ENCODE results near the gene USP7. TPM values are rescaled to one million over a fixed set of nuclear protein-coding genes. Genes with fewer than 3 reads are reported as not detected.

The USP7 gene
- total RNA-seq, 2 experiments from 2014 or later: 46.4 to 127 TPM

- DNase-seq (ENCODE audit: low spot score): no peak
- Histone ChIP-seq H3K4me1 (ENCODE audit: insufficient read depth, low read length, poor library complexity, severe bottlenecking) (peaks cover 19% of the 10 kb centered on the region), H3K27ac (ENCODE audit: low read depth, low read length, poor library complexity, severe bottlenecking) (no peak overlapping the region), H2AFZ (ENCODE audit: low read length) (no peak overlapping the region), H3K36me3 (ENCODE audit: insufficient read depth, low read length) (peaks cover 87% of the 10 kb centered on the region), H3K4me3 (ENCODE audit: low read depth, low read length, poor library complexity, severe bottlenecking) (no peak overlapping the region), H3K4me2 (ENCODE audit: low read length) (no peak overlapping the region), H3K9me2 (ENCODE audit: insufficient read depth, low read length) (no peaks in the 10 kb centered on the region), H3K79me2 (ENCODE audit: insufficient read depth, low read depth, low read length) (peaks cover 57% of the 10 kb centered on the region), H4K20me1 (ENCODE audit: insufficient read depth, low read length) (0 out of 2 replicates have a peak, but pooled peaks cover 20% of the 10 kb centered on the region), H3K9me3 (ENCODE audit: low read length) (no peaks in the 10 kb centered on the region)
- intact Hi-C loops (cut with micrococcal nuclease; ENCODE audit: unreplicated experiment): no loop called here
- ChIA-PET CTCF (ENCODE audit: unreplicated experiment) (no interaction called here), POLR2A (interaction anchor here (1.6 kb wide), 1 partner anchor 9 kb away, joined by 5 read pairs; the partner anchor contains the start of gene CARHSP1)
- no TSS peak for BruUV-seq (replicated peaks)
- TF ChIP-seq CTCF (conservative IDR thresholded peaks at IDR 0.05; ENCODE audit: low read length) (no peak), EZH2phosphoT487 (IDR thresholded peaks at IDR 0.05; ENCODE audit: borderline replicate concordance, low read depth, low read length) (no peak)
Measured at GRCh38 chr16:8859913-8860881, 103.5 kb downstream of the USP7 start.

- Histone ChIP-seq H4K20me1 (ENCODE audit: insufficient read depth, low read length) (0 out of 2 replicates have a peak, but pooled peaks cover 12% of the 10 kb centered on the region), H3K79me2 (ENCODE audit: insufficient read depth, low read depth, low read length) (peaks cover 48% of the 10 kb centered on the region), H3K4me3 (ENCODE audit: low read depth, low read length, poor library complexity, severe bottlenecking) (no peak overlapping the region), H3K9me3 (ENCODE audit: low read length) (no peaks in the 10 kb centered on the region), H3K4me2 (ENCODE audit: low read length) (no peak overlapping the region), H3K9me2 (ENCODE audit: insufficient read depth, low read length) (no peaks in the 10 kb centered on the region), H3K27ac (ENCODE audit: low read depth, low read length, poor library complexity, severe bottlenecking) (no peak overlapping the region), H3K4me1 (ENCODE audit: insufficient read depth, low read length, poor library complexity, severe bottlenecking) (peaks cover 12% of the 10 kb centered on the region), H2AFZ (ENCODE audit: low read length) (no peak overlapping the region), H3K36me3 (ENCODE audit: insufficient read depth, low read length) (peaks cover 88% of the 10 kb centered on the region)
- no peak for DNase-seq (ENCODE audit: low spot score)
- BruUV-seq (replicated peaks): no TSS peak
- intact Hi-C loops (cut with micrococcal nuclease; ENCODE audit: unreplicated experiment): no loop called here
- no peak for TF ChIP-seq EZH2phosphoT487 (IDR thresholded peaks at IDR 0.05; ENCODE audit: borderline replicate concordance, low read depth, low read length)
- no peak for TF ChIP-seq CTCF (conservative IDR thresholded peaks at IDR 0.05; ENCODE audit: low read length)
- CTCF ChIA-PET (ENCODE audit: unreplicated experiment): interaction anchor here (0.6 kb wide), 1 partner anchor 59 kb away, joined by 3 read pairs; no protein-coding TSS in a partner anchor
- POLR2A ChIA-PET: interaction anchor here (1.6 kb wide), 1 partner anchor 10 kb away, joined by 5 read pairs; the partner anchor contains the start of gene CARHSP1
Measured at GRCh38 chr16:8858994-8859912, 104.5 kb downstream of the USP7 start.

Measured in OCI-LY7 (cell line).